GM21723 (cell line): ENCODE results near the gene HNRNPAB.
"Not testable (repeated sequence)": the region's sequence is repeated elsewhere in the genome, so short reads cannot be mapped to it uniquely, and the experiment has no call there.

ENCODE experiments used
- ATAC-seq: cut with Tn5 transposase; IDR thresholded peaks from one replicate; pipeline ENCODE4 v1.9.1; 2021; ENCODE audit warnings: mild to moderate bottlenecking, moderate library complexity; ENCODE audit not compliant: unreplicated experiment

The HNRNPAB gene

DNA sequence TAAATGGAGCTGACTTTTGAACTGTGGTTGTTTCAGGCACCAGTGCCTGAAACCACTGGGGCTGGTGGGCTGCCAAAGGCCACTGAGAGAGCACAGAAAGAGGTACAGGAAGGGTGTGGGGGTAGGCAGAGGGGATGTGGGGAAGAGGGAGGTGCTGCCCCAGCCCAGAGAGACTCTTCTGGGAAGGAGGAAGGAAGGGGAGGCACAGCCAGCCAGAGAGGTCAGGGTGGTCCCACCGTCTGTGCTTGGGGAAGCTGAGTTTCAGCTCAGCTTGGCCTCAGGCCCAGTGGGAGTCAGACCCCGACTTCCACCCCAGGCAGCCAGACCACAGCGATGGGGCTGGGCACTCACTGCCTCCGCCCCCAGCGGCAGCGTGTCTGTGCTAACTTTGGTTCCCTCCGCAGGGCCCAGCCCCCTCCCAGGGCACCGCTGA lies 36.9 kb downstream of the HNRNPAB start:
- no peak for ATAC-seq

- no peak for ATAC-seq
Observed at GRCh38 chr5:178241688-178242231, 37.4 kb downstream of the HNRNPAB start.

DNA sequence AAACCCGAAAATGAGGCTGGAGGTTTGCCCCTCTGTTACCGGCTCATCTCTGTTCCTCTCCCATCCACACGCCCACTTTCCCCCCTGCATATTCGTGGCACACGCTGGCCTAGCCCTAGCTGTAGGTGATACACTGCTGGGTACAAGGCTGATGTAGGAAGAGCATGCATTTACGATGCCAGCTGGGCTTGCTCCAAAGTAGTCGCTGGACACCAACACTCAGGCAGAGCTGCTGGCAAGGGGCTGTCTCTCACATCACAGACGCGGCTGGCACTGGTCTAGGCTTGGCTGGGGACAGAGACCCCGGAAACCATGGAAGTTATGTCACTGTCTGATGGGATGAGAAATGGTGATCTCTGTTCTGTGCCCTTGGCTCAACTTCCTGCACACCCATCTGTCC lies 38.1 kb downstream of the HNRNPAB start:
- no peak for ATAC-seq

DNA sequence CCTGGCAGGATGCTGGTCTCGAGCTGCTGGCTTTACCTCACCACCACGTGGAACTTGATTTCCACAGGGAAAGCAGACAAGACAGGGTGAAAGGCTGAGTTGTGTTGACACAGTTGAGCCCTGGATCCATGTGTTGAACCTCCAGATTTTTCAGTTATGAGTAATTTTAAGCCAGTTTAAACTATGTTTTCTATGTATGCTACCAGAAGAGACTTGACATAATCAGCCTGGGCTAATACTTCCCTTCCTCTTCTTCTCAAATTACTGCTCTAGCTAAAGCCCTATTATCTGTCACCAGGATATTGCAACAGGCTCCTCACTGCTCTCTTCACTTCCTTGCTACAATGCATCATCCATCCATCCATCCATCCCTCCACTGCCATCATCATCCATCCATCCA lies 40.2 kb downstream of the HNRNPAB start:
- no peak for ATAC-seq

DNA sequence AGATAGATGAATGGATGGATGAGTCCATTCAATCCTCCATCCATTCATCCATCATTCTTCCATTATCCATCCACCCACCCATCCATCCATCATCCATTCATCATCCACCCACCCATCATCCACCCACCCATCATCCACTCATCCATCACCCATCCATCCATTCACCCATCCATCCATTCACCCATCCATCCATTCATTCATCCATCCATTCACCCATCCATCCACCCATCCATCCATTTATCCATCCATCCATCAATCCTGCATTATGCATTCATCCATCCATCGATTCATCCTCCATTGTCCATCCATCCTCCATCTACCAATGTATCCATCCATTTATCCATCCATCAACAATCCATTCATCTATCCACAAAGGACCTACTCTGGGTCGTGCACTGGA lies 41.1 kb downstream of the HNRNPAB start:
- ATAC-seq, result no peak

GRCh38 chr5:178246624-178247279 lies 42.4 kb downstream of the HNRNPAB start:
- ATAC-seq, result no peak

DNA sequence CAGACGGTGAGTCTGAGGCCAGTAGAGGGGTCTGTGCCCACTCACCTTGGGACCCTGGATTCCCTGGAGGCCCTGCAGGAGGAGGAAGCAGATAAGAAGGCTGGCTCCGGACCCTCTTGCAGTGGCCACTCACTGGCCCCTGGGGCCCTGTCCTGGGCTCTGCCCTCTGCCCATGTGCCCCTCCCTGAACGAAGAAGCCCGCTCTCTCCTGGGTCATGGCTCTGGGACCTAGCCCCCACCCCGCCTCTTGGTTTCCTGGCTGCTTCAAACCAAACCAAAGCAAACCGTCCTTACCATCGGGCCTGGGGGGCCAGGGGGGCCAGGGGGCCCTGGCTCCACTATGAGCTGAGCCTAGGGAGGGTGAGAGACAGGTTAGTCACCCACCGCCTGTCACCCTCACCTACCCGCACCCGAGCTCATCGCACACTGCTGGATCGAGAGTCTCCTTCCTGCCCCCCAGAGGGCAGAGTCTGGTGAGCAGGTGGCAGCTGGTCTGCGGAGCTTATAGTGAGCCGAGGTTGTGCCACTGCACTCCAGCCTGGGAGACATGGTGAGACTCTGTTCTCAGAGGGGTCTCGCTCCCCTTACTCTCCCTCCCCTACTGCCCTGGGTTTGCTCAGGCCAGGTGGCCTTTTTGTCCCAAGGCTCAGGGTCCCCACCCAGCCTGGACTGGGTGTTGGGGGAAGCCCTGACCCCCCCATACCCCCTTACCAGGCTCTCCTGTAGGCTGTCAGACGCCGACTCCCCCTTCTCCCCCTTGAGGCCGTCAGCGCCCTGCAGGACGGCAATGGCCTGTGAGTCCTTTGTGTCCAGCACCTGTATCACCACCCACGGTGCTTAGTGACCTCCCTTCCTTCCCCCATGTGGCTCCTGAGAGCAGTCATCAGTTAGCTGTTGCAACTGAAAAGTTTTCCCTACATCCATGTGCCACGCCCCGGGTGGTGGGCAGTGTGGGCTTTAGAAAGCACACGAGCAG lies 43.4 kb downstream of the HNRNPAB start:
- no peak for ATAC-seq

DNA sequence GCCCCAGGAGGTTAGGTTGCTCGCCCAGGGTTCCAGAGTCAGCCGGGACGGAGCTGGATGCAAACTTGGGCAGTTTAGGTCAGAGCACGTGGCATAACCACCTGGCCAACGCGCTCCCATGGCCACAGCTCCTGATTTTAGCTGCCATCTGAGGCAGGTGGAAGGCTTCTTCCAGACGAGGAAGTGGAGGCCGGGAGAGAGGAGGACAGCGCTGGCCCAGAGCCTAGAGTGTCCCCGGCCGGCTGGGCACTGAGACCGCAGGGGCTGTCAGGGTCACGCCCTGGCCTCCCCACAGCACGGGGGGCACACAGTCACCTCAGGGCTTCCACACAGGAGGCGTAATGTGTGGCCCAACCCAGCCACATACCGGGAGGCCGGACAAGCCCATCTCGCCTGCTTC lies 44.4 kb downstream of the HNRNPAB start:
- ATAC-seq, result no peak

GRCh38 chr5:178249191-178249989 lies 45.1 kb downstream of the HNRNPAB start:
- ATAC-seq, result no peak

DNA sequence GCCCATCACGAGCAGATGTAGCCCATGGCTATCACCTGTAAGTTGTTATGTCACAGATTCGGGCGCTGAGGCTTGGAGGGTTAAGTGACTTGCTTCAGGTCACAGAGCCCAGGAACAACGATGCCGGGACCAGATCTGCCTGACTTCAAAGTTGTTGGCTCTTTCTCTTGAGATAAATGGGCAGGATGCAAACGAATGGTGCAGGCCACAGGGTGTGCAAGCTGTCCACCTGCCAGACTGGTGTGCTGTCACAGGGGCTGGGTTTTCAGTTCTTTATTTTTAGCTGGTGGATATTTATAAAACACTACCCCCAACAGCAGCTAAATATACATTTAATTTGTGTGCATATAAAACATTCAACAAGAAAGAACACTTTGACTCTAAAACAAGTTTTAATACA lies 45.9 kb downstream of the HNRNPAB start:
- ATAC-seq, result no peak

GRCh38 chr5:178252258-178252657 lies 47.9 kb downstream of the HNRNPAB start:
- no peak for ATAC-seq

DNA sequence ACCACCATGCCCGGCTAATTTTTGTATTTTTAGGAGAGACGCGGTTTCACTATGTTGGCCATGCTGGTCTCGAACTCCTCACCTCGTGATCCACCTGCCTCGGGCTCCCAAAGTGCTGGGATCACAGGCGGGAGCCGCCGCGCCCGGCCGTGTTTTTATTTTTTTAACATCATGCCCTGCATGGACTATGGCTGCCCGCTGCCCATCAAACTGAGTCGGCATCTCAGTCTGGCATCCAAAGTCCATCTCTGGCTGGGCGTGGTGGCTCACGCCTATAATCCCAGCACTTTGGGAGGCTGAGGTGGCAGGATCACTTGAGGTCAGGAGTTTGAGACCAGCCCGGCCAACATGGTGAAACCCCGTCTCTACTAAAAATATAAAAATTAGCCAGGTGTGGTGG lies 49.3 kb downstream of the HNRNPAB start:
- ATAC-seq, result not testable (repeated sequence)

DNA sequence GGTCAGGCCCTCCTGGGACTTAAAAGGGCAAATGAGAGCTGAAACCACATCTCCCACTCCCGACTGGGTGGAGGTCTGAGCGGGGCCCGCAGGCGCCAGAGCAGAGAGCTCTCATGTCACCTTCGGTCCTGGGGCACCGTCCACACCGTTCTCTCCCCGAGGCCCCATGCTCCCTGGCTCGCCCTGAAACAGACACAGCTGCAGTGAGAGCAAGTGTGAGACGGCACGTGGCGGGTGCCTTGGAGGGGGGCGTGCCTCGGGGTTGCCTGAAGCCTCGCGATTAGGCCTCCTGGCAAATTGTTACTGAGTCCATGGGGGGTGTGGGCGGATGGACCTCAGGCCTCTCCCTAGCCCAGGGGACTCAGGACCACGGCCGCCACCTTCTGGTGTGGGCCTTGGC lies 52.4 kb downstream of the HNRNPAB start:
- ATAC-seq, result no peak

GRCh38 chr5:178257650-178258049 lies 53.3 kb downstream of the HNRNPAB start:
- no peak for ATAC-seq

DNA sequence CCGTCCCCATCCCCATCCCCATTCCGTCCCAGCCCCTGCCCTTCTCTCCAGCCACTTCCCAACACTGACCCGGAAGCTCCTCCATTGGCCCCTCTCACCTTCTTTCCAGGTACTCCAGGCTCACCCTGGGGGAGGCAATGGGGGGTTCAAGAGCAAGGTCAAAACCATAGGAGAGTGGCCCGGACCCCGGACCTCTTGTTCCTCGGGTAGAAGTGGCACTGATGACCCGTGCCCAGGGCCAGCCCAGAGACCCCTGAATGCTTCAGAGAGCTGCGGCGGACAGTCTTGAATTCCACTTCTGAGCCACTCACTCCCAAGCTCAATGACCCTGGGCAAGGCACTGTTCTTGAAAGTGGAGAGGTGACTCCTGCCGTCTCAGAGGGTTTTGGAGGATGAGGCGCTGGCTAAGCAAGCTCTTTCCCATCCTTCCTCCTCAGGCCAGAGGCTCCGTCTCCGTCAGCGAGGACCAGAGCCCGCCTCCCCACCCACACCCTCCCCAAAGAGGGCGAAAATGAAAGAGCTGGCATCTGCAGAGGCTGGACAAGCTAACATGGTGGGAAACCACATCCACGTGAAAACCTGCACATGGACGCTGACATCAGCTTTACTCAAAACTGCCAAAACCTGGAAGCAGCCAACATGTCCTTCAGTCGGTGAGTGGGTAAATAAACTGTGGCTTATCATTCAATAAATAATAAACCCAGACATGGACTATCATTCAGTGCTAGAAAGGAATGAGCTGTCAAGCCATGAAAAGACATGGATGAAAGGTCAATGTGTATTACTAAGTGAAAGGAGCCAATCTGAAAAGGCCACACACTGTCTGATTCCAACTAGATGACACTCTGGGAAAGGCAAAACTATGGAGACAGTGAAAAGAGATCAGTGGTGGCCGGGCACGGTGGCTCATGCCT lies 55.5 kb downstream of the HNRNPAB start:
- no peak for ATAC-seq
